ENCODE data around the gene GNAO1.

DNA sequence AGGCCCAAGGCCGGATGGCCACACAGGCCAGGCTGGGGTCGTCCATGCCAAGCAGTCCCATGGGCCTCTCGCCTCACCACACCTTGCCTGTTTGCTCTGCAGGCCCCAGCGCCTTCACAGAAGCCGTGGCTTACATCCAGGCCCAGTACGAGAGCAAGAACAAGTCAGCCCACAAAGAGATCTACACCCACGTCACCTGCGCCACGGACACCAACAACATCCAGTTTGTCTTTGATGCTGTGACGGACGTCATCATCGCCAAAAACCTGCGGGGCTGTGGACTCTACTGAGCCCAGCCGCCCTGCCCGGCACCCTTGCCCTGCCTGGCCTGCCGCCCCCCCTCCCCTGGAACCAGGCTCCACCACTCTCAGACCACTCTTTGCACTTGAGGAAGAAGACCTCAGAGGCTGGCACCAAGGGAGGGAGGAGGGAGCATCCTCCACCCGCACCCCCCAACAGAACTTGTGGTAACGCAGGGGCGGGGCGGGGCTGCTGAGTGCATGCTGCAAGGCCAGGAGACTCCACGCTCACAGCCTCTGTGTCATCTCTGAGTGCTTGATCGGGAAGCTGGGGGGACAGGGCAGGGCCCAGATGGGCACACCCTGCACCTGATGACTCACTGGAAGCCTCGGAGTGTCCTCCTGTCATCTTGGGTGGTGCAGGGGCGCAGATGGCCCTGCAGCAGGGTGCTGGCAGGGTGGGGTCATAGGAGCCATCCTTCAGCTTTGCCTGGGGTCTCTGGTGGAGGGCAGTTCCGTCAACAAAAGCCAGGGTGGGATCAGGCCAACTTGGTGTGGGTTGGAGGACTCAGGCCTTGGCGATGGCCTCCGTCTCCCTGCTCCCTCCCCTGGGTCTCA, 152.6 kb downstream of the GNAO1 start:
- TF ChIP-seq CTCF (IDR thresholded peaks at IDR 0.05) (no peak), MEF2A (IDR thresholded peaks at IDR 0.05; ENCODE audit: borderline replicate concordance, low read depth) (no peak)
- TF ChIP-seq, protein P1, sequence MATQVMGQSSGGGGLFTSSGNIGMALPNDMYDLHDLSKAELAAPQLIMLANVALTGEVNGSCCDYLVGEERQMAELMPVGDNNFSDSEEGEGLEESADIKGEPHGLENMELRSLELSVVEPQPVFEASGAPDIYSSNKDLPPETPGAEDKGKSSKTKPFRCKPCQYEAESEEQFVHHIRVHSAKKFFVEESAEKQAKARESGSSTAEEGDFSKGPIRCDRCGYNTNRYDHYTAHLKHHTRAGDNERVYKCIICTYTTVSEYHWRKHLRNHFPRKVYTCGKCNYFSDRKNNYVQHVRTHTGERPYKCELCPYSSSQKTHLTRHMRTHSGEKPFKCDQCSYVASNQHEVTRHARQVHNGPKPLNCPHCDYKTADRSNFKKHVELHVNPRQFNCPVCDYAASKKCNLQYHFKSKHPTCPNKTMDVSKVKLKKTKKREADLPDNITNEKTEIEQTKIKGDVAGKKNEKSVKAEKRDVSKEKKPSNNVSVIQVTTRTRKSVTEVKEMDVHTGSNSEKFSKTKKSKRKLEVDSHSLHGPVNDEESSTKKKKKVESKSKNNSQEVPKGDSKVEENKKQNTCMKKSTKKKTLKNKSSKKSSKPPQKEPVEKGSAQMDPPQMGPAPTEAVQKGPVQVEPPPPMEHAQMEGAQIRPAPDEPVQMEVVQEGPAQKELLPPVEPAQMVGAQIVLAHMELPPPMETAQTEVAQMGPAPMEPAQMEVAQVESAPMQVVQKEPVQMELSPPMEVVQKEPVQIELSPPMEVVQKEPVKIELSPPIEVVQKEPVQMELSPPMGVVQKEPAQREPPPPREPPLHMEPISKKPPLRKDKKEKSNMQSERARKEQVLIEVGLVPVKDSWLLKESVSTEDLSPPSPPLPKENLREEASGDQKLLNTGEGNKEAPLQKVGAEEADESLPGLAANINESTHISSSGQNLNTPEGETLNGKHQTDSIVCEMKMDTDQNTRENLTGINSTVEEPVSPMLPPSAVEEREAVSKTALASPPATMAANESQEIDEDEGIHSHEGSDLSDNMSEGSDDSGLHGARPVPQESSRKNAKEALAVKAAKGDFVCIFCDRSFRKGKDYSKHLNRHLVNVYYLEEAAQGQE (IDR thresholded peaks at IDR 0.05; ENCODE audit: low read depth, low read length): no peak
